ENCODE results near the gene MAP3K19.

DNA sequence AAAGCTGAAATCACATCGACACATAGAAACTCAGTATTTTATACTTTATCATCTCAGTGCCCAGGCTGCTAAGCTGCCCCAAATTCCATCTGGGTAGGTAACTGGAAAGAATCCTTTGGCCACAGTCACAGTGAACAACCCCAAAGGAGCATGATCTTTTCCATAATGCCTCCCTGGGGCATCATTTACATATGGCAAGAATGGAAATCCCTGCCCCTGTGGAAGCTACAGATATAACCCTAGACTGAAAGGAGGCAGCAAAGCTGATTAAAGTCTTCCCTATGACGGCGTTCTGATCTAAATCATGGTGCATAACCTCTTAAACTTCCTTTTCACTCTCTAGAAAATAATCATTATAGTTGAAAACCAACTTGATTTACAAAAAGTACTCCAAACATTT, 41.5 kb downstream of the MAP3K19 start:
- no peak for TF ChIP-seq POLR2AphosphoS5 (IDR thresholded peaks at IDR 0.05; ENCODE audit: insufficient read depth in 1 of 2, low read depth in 1 of 2)
- TF ChIP-seq, protein P1, sequence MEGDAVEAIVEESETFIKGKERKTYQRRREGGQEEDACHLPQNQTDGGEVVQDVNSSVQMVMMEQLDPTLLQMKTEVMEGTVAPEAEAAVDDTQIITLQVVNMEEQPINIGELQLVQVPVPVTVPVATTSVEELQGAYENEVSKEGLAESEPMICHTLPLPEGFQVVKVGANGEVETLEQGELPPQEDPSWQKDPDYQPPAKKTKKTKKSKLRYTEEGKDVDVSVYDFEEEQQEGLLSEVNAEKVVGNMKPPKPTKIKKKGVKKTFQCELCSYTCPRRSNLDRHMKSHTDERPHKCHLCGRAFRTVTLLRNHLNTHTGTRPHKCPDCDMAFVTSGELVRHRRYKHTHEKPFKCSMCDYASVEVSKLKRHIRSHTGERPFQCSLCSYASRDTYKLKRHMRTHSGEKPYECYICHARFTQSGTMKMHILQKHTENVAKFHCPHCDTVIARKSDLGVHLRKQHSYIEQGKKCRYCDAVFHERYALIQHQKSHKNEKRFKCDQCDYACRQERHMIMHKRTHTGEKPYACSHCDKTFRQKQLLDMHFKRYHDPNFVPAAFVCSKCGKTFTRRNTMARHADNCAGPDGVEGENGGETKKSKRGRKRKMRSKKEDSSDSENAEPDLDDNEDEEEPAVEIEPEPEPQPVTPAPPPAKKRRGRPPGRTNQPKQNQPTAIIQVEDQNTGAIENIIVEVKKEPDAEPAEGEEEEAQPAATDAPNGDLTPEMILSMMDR (IDR thresholded peaks at IDR 0.05), result no peak
